Endometrial microvascular endothelial cells (primary cell): ENCODE results near the gene HOXC12. TPM values are rescaled to one million over a fixed set of nuclear protein-coding genes. Genes with fewer than 3 reads are reported as not detected.

Source experiments
- in situ Hi-C: cut with HindIII; loops from 2 replicates; pipeline ENCODE4 v1.10.0; 2017; ENCODE audit warnings: low sequenced_read_pairs, low pct_unique_long_range_greater_than_20kb; ENCODE audit errors: inconsistent ontology term
- total RNA-seq: library from RNA; depleted of rRNA; stranded (reverse); fragments of >200 nt; gene quantifications from one replicate; pipeline ENCODE4 v1.2.3, GENCODE V29; 2015; ENCODE audit errors: inconsistent ontology term

HOXC12 gene
- total RNA-seq: not detected

- in situ Hi-C loops: no loop called here
Observed at GRCh38 chr12:53954694-53955035, at the start of gene HOXC12. TSS of gene HOXC12 (plus strand) at chr12:53954903. CDS start at chr12:53954930, 27 bp downstream.

GRCh38 chr12:53907103-53907502 lies 47.6 kb upstream of the HOXC12 start:
- in situ Hi-C loops: no loop called here

GRCh38 chr12:53916788-53917655 lies 37.7 kb upstream of the HOXC12 start:
- in situ Hi-C loops: no loop called here

- in situ Hi-C loops: no loop called here
Observed at GRCh38 chr12:53924521-53925405, 29.9 kb upstream of the HOXC12 start.

GRCh38 chr12:53927220-53928029 lies 27.3 kb upstream of the HOXC12 start:
- in situ Hi-C loops: no loop called here

GRCh38 chr12:53928054-53928835 lies 26.5 kb upstream of the HOXC12 start:
- in situ Hi-C loops: no loop called here

GRCh38 chr12:53929527-53929926 lies 25.2 kb upstream of the HOXC12 start:
- in situ Hi-C loops: no loop called here

- in situ Hi-C loops: no loop called here
Observed at GRCh38 chr12:53930591-53931255, 24.0 kb upstream of the HOXC12 start.

- in situ Hi-C loops: no loop called here
Observed at GRCh38 chr12:53931844-53932581, 22.7 kb upstream of the HOXC12 start.

- in situ Hi-C loops: no loop called here
Observed at GRCh38 chr12:53932915-53933314, 21.8 kb upstream of the HOXC12 start.

GRCh38 chr12:53935383-53936341 lies 19.0 kb upstream of the HOXC12 start:
- in situ Hi-C loops: no loop called here

- in situ Hi-C loops: no loop called here
Observed at GRCh38 chr12:53937099-53937498, 17.6 kb upstream of the HOXC12 start.

GRCh38 chr12:53937596-53938325 lies 16.9 kb upstream of the HOXC12 start:
- in situ Hi-C loops: no loop called here

- in situ Hi-C loops: no loop called here
Observed at GRCh38 chr12:53938326-53939140, 16.2 kb upstream of the HOXC12 start, which contains the start of gene HOXC13. TSS of gene HOXC13 (plus strand) at chr12:53938831. CDS start at chr12:53938907, 76 bp downstream.
